Measurements from ENCODE around the gene SOD3.

SOD3 gene

DNA sequence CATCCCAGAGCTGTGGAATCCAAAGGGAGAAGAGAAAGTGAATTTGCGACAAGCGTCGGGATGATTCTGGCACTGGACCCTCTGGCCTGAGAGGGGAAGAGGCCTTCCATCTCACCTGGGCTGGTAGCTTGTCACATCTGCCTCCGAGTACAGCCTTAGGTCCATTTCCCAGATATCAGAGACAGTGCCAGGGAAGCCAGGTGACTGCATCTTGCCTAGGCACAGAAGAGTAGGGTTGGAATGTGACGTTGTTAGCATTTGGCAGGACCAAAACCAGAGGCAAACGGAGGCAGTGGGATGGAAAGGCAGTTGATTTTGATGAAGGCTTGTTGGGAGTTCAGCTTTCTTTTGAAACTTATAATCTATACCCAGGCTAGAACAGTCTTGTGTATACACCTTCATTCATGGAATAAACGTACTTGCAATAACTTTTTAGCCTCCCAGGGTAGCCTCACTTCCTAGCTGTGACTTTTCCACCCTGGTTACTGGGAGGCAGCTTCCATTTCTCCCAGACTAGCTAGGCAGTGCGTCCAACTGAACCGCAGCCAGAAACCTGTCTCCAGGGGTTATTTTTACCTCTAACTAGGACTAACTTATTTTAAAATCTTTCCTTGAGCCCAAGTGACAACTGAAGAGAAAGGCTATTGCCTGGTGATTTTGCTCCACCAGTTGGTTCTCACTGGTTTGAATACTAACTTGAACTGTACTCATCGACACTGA, 5.9 kb downstream of the SOD3 start:
- DNase-seq (ENCODE audit: low read depth in 2 of 2) = no peak

DNA sequence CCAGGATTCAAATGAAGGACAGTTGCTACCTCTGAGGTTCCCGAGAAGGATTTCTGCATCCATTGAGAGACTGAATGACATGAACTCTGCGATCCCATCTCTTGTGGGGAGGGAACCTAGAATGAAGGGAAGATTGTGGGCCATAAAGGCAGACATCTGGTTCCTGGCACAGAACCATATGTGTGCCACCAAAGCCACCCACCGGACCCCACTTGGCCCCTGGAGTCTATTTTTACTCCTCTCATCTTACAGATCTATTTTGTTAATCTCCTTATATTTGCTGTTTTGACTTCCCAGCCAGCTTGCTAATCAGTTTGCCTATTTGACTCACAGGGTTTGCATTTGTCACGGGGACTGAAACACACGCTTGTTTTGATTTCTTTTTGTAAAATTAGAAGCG, 7.3 kb downstream of the SOD3 start:
- DNase-seq (ENCODE audit: low read depth in 2 of 2) = no peak

DNA sequence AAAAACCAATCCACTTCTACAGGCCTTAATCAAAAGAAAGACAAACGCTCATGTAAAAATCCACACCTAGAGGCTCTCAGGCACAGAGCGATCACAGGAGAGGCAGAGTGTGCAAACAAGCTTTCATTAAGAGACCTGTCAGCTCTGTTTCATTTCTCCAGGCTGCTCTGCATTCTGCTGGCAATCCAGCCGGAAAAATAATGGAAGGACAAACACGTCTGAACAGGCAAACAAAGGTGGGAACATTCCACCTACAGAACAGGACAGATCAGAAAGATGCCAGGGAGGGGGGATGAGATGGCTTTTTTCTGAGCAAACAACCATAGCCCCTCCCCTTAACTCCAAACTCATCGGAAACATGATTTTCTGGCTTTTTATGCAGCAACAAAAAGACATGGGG, 9.7 kb downstream of the SOD3 start:
- DNase-seq (ENCODE audit: low read depth in 2 of 2) = no peak

DNA sequence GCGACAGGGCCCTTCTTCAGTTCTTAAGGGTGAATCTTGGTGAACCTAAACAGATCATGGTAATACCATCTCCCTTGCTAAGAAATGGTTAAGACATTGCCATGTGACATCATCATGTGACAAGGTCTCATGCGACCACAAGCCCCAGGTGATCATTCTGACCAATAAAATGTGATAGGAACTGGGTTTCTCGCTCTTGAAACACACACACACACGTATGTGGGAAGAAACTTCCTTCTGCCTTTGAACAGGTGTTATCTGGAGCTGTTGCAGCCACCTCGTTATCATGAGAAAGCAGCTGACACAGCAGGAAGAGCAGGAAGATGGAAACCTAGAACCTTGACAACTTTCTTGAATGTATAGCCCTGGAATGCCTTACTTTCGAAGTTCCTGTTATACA, 10.2 kb downstream of the SOD3 start:
- no peak for DNase-seq (ENCODE audit: low read depth in 2 of 2)

DNA sequence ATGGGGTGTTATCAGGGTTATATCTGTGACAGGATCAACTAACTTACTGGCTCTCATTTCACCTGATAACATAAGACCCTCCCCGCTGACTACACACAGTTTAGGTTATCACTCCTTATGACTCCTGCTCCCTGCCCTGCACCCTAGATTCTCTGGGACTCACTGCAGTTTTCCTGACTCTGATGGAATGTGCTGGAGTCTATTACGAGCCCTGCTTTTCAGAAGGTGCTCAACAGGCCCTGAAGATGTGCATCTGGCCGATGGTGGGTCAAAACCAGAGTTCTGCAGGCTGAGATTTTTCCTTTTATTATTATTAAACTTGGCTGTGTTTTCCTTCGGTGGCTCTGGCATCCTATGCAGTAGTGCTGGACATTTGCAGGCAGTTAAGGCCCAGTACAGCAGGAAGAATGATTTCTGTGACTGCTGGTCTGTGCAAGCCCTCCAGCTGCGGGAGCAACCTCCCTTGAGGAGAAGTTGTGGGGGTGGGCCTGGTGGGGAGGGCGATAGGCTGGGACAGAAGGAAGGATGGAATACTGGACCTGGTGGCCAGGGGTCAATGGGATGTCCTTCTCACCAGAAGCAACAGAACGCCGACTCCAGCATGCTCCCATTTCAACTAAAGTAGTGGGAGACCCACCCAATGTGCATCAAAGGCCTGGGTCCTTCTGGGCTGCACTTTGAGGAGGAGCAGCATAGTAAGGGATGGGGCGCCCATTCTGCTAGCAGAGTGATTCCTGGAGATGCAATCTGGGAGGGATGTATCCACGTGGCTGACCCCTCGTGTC, 11.0 kb downstream of the SOD3 start:
- DNase-seq (ENCODE audit: low read depth in 2 of 2) = no peak

DNA sequence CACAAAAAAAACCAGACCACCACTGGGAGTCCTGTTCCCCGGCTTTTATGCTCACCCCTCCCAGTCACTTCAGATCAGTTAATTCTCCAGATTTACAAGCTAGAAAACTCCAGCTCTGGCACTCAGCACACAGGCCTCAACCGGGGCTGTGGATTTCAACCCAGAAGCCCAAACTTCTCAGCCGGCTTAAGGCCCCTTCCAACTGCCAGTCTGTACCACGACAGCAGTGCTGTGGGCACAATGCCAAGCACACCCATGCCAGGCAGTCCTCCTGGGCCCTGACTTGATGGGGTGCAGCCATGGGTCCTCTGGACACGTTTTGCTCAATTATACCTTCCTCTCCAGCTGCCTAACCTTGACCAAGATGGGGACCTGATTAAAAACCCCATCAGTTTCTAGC, 12.2 kb downstream of the SOD3 start:
- DNase-seq (ENCODE audit: low read depth in 2 of 2) = no peak

DNA sequence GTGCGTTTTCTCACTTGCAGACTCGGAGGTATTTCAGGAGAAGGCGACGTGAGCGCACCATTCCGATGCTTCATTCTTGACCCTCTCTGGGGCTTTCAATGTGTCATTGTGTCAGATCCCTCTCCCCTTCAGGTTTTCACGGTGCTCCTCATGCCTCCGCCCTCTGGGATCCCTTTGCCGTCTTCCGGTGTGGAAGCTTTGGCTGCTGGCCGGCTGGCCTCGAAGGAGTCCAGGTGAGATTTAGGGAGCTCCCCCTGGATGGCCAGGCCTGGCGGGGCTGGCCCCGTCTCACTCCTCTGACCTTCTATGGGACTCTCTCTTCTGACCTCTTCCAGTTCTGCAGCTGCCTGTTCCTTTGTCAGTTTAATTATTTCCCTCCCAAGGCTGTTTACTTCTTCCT, 12.9 kb downstream of the SOD3 start:
- DNase-seq (ENCODE audit: low read depth in 2 of 2) = no peak

DNA sequence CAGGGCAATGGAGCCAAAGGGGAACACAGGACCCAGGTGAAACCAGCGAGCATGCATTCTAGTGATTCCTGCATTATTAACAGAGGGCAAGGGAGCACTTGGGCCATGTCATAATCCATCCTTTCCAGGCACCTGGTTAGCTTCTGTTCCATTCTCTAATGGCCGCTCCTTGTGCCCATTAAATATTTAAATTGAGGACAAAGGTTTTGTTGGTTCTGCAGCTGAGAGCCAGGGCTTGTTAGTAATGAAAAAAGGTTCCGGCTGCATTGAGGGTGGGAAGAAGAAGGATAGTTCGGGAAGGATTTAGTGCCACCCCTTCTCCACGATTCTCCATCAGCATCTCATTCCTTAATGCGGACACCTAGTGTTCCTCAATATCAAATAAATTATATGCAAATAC, 13.6 kb downstream of the SOD3 start:
- DNase-seq (ENCODE audit: low read depth in 2 of 2) = no peak

DNA sequence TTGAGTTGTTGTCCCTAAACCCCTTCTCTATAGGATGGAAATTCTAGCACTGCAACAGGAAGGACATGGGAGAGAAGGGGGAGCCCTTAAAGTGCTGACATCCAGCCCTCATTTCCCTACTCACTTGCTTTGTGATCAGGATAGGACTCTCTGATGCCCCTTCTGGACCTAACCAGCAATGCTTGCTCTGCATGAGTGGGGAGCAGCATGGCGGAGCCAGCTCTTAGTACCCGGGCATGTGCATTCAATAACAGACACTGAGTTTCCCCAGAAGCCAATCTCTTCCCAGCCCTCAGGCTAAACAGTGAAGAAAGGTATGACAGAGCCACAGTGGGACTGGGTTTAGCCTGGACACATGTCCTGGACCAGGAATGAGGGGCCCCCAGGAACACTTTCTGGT, 14.0 kb downstream of the SOD3 start:
- no peak for DNase-seq (ENCODE audit: low read depth in 2 of 2)

DNA sequence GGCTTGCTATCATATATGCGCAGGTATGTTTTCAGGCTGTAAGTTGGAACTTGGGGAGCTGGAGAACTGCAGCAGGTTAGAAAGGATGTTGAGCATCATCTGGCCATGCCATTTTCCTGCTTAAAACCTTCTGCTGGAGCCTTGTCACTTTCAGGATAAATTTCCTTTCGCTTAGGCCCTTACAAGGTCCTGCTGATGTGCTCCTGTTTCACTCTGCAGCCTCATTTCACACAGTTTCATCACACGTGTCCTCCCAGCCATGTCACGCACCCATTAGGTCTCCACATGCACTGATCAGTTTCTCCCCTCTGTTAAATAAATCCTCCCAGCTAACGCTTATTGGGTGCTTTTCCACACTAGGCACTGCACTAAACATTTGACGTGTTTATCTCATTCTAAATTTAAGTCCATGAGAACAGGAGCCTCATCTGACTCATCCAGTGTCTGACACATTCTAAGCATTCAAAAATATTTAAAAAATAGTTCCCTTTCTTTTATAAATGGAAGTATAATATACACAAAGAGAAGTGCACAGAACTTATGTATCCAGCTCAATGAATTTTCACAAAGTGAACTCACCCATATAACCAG, 14.5 kb downstream of the SOD3 start:
- DNase-seq (ENCODE audit: low read depth in 2 of 2) = no peak

DNA sequence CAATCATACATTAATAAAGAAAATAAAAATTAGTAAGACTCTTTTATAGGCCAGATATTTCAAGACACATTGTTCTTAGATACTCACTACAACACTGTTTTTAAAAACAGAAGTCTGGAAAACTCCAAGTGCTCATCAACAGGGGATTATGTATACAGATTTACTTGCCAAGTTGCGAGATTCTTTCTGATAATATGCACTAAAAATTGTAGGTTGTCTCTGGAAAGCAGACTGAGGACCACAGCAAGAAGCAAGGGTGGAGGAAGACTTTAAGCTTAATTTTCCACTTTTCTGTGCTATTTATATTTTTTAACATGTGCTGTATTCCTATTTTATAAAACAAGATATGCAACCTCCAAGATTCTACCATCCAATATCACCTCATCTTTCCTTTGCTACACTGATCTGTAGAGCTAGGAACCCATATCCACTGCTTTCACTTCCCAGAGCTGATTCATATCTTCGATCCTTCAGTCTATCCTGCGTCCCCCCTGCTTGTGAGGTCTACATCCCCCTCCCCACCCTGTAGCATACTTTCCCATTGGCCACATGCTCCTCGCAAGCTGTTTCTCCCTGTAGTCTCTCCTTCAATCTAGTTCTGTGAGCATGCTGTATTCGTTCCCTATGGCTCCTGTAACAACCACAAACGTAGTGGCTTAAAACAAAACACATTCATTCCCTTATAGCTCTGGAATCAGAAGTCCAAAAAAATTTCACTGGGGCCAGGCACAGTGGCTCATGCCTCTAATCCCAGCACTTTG, 15.7 kb downstream of the SOD3 start:
- DNase-seq (ENCODE audit: low read depth in 2 of 2) = no peak

DNA sequence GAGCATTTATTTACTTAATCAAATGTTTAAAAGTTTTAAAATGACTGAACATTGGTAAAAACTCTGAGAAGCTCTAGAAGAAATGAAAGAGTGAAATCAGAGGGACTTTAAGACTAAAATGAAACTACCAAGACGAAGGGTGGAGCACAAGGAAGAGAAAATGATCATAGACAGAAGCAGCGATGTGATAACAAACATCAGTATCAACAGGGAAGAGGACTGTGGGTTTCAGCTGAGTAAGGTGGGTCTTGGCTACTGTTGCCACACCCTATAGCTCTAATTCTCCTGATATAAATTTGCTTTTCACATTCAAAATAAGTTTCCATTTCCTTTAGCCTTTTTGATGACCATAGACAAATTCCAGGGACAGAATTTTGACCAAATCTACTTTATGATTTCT, 18.4 kb downstream of the SOD3 start:
- DNase-seq (ENCODE audit: low read depth in 2 of 2) = no peak

DNA sequence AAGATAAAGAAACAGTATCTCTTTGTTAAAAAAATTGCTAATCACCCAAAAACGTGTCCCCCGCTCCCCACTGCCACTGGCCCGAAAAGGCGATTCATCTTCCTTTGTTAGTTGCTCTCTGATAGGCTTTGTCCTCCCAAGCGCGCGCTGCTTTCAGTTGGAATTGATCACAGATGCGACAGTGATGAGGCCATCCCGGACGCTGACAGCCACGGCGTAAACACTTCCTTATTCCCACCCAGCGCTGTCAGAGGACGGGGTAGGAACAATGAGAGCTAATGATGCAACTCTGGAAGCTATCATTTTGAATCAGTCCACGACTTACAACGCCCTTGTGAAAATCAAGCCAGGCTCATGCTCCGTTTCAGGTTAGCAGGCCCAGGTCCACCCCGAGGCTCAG, 21.4 kb downstream of the SOD3 start:
- DNase-seq (ENCODE audit: low read depth in 2 of 2) = peak in 1 of 2 experiments; percentile 9

DNA sequence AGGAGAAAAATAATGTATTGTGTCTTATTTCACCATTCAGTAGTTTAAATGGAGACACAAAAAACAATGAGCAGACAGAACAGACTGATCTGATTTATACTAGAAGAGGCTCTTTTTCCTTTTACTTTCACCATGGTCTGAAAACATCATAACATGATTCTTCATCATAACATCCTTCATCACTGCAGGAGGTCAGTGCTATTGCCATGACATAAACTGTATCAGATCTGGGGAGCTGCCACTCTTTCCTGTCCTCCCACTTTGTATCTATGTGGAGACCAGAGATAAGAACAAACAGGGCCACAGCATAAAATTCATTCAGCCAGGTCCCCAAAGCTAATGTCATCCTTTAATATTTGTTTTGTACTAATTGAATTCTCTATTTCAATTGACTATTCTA, 25.2 kb downstream of the SOD3 start:
- DNase-seq (ENCODE audit: low read depth in 2 of 2) = no peak

DNA sequence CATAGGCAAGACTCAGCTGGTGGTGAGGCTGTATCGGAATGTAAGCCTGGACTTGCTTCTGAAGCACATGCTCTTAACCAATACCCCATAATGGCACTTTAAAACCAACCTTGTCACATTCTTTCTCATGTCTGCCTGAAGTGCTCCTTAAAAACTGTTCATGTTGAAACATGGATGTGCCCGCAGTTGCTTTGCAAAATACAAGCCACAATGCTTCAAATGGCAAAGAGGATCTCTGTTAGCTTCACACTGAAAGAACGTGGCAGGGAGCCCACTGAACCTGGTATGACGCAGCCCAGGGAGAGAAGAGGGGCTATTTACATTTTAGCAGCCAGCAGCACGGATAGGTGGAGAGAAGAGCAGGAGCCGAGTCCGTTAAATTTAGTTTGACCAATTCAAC, 29.3 kb downstream of the SOD3 start:
- DNase-seq (ENCODE audit: low read depth in 2 of 2) = no peak

DNA sequence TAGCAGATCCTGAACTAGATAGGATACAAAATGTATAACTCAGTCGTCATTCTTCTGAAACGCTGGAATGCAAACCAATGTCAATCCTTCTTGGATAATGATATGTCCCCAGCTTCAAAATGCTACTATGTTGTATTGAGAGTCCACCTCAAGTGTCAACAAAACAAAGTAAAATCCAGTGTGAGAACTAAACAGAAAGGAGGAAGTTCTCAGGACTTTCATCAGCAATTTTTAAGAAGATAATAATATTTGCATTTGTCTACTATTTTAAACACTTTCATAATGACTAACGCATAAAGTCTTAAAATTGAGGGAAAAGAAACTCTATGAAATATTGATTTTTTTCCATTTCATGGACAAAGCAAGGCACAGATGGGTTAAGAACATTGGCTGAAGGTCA, 36.3 kb downstream of the SOD3 start:
- DNase-seq (ENCODE audit: low read depth in 2 of 2) = no peak

DNA sequence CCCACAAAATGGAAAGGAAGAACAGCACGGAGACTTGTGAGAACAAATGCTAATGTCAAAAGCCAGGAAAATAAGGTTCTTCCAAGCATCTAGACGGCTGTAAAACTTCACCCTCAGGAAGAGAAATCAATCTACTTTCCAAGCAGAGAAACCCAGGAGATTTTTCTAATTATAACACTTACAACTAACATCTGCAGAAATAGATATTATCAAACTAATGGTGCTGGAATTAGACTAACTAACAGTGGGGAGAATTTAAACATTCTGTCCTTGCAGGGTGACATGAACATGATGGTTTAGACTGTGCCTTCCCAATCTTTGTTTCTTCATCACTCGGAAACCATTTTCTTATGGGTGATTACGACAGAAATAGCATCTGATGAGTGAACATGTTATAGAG, 40.3 kb downstream of the SOD3 start:
- no peak for DNase-seq (ENCODE audit: low read depth in 2 of 2)

DNA sequence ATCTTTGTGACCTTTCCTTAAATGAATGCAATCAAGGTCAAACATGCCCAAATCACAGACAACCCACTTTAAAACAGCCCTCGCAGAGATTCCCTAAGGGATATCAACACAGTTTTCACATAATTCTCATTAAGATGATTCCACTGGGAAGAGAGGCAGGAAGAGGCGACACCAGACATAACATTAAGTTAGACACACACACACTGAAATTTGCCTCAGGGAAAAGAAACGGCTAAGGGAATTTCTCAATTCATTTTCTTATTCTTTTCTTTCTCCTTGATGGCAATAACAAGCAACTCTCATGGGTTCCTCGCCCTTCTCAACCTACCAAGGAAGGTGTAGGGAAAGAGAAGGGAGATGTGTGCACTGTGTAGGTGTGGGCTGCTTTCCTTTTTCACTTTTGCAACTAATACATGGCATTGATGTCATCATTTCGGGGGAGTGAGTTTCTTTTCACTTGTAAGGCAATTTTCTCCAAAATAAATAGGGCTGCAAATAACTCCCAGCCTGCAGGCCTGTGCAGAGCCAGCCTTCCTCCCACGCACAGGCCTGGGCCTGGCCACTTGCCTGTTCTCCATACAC, 41.4 kb downstream of the SOD3 start:
- DNase-seq (ENCODE audit: low read depth in 2 of 2) = no peak

DNA sequence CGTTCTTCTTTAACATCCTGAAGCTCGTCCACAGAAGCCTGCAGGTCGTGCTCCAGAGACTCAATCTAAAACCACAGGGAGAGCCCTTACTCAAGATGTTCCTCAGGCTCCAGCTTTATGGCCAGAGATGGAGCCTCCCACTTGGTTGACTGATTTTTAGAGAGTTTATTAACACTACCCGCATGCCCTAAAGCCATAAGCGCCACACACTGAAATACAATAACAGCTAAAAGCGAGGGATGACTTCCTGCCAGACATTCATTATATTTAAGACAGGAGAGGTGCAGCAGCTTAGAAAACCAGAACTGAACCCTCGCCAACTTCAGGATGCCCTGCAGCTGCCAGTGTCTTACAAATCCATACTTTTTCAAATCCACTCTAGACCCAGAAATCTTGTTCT, 42.0 kb downstream of the SOD3 start:
- no peak for DNase-seq (ENCODE audit: low read depth in 2 of 2)

DNA sequence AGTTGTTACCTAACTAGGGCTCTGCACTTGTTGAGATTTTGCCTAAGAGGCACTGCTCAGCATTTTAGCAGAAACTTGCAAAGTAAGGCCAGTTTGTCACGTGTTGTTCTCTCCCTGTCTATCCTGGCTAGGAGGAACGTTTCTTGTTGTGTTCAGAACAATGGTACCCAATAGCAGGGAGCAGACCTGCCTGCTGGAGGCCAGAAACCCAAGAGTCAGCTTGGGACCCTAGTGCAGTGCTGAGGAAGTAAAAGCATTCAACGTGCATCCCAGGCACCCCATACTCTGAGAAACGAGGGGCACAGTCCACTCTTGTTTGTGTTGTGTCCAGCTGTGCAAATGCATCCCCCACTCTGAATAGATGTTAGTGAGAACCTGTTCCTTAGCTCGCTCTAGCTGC, 42.4 kb downstream of the SOD3 start:
- no peak for DNase-seq (ENCODE audit: low read depth in 2 of 2)

DNA sequence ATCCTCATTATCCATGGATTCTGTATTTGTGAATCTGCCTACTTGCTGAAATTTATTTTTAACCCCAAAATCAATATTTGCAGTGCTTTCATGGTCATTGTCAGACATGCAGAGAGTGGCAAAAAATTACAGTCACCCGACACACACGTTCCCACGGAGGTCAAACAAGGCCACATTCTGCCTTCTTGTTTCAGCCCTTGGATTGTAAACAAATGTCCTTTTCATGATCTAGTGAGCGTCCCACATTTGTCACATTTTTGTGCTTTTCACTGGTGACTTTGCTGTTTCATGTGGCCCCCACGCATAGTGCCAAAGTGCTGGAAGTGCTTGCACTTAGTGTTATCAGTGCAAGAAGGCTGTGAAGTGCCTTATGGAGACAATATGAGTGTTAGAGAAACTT, 45.0 kb downstream of the SOD3 start:
- DNase-seq (ENCODE audit: low read depth in 2 of 2) = no peak
